GM21825 (cell line): Measurements from ENCODE around the gene CYB5R3.

Source experiments
- ATAC-seq: cut with Tn5 transposase; IDR thresholded peaks from one replicate; pipeline ENCODE4 v1.9.1; 2021; ENCODE audit warnings: mild to moderate bottlenecking, moderate library complexity; ENCODE audit not compliant: unreplicated experiment

Gene CYB5R3

DNA sequence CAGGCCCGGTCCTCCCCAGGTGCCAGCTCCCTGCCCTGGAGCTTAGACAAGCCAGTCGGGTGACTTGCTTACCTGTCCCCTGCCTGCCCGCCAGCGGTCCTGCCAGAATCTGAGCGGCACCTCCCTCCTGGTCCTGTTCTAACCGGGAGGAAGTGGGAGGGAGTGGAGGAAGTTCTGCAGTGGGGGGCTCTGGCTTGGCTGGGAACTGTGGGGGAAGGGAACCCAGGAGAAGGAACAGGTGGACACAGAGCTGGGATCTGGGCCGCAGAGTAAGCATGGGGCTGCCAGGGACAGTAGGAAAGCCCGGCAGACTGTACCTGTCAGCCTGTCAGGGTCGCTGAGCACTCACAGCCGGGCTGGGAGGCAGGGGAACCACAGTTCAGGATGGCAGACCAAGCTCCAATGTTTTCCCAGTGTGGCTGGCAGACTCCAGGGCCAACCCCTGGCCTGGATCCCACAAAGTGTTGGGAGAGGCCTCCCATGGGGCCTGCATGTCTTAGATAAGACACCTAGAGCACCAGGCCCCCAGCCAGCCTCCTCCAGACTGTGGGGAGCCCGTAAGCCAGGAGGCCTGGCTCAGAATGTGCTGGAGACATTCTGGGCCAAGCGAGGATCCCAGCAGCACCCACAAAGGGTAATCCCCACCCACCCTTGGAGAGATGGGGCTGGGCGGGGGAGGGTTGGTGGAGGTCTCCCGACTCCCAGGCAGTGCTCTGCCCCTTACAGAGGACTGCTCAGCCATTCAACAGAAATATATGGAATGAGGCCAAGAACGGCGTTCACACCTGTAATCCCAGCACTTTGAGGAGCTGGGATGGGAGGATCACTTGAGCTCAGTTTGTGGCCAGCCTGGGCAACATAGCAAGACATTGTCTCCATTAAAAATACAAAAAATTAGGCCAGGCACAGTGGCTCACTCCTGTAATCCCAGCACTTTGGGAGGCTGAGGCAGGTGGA, 2.3 kb downstream of the CYB5R3 start:
- ATAC-seq, result no peak

GRCh38 chr22:42645938-42646568, 3.1 kb downstream of the CYB5R3 start:
- ATAC-seq, result no peak

DNA sequence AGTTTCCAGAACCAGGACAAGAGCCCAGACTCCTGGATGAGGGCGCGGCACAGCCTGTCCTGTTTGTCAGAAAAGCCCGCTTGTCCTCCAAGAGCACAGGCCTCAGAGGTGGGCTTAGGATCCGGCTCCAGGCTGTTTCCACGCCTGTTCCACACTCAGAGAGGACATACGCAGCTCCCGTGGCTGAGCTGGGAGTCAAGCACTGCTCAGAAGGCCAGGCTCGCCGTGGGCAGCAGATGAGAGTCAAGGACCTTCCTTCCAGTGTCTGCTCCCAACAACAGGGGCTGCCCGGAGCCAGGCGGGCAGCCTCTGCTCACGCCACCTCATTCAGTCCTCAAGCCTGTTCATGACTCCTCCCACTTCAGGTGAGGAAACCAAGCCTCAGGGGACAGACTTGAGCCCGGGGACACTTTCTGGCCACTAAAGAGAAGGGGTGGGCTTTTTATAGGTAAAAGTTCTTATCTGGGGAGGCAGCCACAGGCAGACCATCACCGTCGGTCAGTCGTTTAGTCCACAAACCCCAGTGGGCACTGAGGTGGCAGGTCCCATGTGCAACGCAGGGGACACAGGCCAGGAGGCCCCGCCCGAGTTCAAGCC, 3.8 kb downstream of the CYB5R3 start:
- no peak for ATAC-seq

GRCh38 chr22:42644422-42645340, 4.5 kb downstream of the CYB5R3 start:
- ATAC-seq, result no peak

DNA sequence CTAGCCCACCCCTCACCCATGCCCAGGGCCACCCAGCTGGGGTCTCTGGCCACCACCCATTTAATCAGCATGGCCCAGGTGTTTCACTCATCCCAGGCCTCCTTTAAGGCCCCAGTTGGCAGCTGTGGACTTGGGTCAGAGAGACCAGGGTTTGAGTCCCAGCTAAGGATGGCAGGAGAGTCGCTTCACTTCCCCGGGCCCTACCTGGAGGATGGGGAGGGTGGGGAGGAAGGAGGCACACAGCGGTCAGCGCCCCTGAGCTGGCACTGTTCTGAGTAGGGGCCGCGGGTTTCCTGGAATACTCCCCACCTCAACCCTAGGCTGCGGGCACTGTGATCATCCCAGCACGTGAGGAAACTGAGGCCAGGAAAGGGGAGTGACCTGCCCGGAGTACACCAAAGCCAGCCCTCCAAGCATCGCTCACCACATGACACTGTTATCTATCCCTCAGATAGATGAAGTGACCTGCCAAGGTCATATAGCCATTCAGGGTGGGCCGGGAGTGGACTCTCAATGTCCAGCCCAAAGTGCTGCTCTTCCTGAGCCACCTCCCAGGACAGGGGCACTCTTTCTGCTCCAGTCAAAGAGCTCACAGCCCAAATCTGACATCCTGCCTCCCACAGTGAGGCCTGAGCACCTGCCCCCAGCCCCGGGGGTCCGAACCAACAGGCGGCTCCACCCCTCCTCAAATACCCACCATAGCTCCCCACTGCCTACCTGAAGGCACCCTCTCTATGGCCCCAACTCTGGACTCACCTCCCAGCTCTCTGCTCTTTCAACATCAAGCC, 5.4 kb downstream of the CYB5R3 start:
- ATAC-seq, result no peak

- no peak for ATAC-seq
These were observed 6.2 kb downstream of the CYB5R3 start for GRCh38 chr22:42642806-42643633.

GRCh38 chr22:42641801-42642413, 7.3 kb downstream of the CYB5R3 start:
- ATAC-seq, result no peak

GRCh38 chr22:42639541-42640241, 9.5 kb downstream of the CYB5R3 start:
- no peak for ATAC-seq

DNA sequence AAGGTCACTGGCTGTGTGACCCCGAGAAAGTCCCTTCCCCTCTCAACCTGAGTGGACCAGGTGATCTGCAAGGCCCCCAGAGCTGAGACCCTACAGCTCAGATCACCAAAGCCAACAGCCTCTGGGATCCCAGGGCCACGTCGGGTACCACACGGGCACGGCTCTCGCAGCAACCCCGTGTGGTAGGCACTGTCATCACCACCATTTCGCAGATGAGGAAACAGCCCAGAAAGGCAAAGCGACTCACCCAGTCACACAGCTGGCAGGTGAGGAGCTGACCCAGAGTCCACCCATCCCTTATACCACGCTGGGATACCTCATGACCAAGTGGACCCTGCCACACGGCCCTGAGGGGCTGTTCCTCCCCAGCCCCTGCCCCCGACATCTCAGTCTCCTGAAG, 11.6 kb downstream of the CYB5R3 start:
- ATAC-seq, result no peak

DNA sequence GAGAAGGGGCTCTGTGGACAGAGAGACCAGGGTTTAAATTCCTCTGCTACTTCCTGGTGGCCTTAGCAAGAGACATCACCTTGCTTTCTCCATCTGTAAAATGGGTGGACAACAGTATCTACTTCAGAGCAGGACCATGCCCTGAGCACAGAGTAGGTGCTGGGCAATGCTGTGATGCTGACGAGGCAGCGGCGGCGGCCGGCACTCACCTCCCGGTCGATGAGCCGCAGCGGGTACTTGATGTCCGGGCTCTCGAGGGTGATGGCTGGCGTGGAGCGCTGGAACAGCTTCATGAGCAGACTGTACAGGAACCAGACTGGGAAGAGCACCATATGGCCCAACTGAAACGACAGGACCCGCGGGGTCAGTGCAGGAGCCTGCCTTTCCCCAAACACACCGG, 12.7 kb downstream of the CYB5R3 start:
- ATAC-seq, result no peak

- ATAC-seq, result no peak
These were observed 13.7 kb downstream of the CYB5R3 start for GRCh38 chr22:42635531-42635930.

DNA sequence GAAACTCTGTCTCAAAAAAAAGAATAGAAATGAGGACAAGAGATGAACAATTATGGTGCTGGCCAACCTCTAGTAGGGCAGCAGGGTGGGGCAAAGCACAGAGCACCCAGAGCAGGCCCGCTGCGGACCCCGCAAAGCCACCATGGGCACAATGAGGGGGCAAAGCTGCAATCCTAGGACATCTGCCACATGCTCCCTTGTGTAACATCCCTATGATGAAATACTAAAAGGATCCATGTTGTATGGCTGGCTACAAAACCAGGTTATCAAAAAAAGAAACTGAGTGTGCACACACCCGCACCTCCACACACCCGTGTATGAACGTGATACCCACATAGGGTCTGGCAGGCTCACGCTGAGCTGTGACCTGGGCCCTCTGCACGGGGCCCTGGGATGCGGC, 16.2 kb downstream of the CYB5R3 start:
- no peak for ATAC-seq

DNA sequence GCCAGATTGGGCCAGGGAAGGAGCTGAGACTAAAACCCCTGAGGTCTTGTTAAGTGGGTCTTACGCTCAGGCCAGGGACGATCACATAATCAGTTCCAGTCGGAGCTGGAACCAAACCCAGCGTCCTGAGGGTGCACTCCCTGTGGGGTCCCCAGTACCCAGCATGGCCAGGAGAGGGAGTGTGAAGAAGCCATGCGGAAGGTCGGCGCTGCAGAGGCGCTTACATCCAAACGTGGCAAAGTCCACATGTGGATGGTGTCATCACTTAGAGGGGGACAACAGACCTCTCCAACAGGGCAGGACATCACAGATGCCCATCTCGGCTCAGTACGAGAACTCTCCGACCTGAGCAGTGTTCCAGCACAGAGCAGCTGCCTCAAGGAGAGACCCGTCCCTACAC, 17.1 kb downstream of the CYB5R3 start:
- no peak for ATAC-seq

DNA sequence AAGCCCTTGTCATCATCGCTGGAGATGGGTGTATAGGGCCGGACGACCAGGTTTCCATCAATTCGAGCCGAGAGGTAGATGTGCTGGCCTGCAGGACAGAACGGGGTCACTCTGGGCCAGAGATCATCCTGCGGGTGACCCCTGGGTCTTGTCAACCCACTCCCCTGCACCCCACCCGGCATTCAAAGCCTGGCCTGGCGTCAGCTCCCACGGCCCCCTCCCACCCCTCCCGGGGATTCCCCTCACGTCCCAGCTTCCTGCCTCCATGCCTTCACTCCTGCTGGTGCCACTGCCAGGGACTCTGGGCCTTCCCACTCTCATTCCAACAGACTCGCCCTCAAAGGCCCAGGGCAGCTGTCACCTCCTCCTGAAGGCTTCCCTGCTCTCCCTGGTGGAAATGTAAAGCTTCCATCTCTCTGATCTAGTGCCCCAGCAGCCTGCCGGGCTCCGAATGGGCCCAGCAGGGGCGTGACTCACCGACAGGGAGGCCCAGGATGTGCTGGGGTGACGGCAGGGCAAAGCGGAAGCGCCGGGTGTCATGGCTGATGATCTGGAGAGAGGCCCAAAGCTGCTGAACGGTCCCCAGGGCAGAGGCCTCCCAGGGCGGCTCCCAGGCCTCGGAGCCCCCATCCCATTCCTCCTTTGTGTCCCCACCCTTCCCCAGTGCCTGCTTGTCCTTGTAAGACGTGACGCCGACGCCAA, 18.1 kb downstream of the CYB5R3 start:
- ATAC-seq, result no peak

DNA sequence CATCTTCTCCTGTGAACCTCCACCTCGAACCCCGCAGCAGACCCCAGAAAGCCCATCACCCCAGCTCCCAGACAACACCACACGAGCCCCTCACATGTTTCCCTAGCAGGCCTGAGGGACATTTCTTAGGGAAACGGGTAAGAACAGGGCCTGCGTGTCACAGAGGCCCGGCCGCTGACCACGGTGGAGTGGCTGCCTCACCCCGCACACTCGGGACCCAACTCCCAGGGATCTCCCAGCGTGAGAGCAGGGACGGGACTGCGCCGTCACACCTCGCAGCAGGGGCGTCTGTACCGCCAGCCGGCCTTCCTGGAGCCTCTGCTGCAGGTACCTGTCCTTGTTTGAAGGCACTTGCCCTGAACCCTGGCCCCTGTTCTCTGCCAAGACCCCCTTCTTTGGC, 19.0 kb downstream of the CYB5R3 start:
- no peak for ATAC-seq

DNA sequence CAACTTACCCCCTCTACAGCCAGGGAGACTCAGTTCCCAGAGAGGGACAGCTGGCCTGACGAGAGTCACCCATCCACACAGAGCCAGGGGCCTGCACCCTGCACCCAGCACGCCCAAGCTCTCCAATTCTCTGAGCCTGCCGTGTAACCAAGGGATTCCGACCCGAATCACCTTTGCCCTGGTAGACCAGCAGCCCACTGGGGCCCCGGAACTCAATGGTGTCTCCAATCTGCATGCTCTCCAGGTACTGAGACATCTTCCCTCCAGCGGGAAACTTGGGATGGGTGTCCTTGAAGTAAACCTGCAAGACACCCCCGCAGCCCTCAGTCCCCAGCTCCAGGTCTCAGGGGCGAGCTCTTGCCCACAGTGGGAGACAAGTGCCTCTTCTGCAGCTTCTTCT, 21.2 kb downstream of the CYB5R3 start:
- no peak for ATAC-seq

DNA sequence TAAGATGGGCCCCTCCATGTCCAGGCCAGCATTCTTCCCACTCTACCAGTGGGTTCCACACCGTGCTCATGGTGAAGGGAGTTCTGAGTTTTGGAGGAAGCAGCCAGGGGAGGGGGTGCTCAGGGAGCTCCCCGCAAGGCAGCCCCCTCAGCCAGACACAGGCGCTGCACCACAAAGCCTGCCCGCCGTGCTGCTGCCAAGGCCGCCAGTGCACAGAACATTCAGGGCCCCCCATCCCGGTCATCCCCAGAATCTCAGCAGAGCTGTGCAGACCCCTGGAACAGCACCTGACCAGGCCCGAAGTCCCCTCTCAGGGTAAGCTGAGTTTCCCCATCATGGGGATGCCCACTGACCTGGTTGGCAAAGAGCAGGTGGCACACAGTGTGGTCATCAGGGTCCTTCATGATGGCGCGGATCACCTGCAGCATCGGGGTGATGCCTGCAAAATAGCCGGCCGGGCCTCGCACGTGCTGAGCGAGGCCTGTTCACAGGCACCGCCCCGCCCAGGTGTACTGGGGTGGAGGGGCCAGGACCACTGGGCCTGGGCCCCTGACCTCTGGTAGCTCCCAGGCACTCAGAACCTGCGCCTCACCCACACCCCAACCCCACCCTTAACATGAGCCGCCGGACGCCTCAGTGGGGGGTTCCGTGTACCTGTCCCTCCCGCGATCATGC, 22.1 kb downstream of the CYB5R3 start:
- ATAC-seq, result no peak
